CD4-positive, alpha-beta T cell treated with Interleukin-15 for 1 hour (primary cell): ENCODE results near the gene MSL1.

ENCODE experiments used
- DNase-seq: peaks from one replicate; pipeline ENCODE4 v3.0.0-alpha.2; 2020

MSL1 gene

GRCh38 chr17:40106760-40107521 is 14.8 kb upstream of the MSL1 start:
- DNase-seq = no peak

GRCh38 chr17:40107522-40108174 is 14.1 kb upstream of the MSL1 start:
- DNase-seq = peak; percentile 56

GRCh38 chr17:40108970-40109824 is 12.6 kb upstream of the MSL1 start:
- no peak for DNase-seq

- no peak for DNase-seq
Observed at GRCh38 chr17:40110026-40110845, 11.5 kb upstream of the MSL1 start.

- peak; percentile 79 for DNase-seq
Observed at GRCh38 chr17:40111221-40112128, 10.3 kb upstream of the MSL1 start.

GRCh38 chr17:40112191-40112711 is 9.5 kb upstream of the MSL1 start:
- no peak for DNase-seq

- no peak for DNase-seq
Observed at GRCh38 chr17:40112718-40113109, 9.1 kb upstream of the MSL1 start.

- peak; percentile 93 for DNase-seq
Observed at GRCh38 chr17:40113110-40113906, 8.5 kb upstream of the MSL1 start.

- no peak for DNase-seq
Observed at GRCh38 chr17:40113907-40114245, 7.9 kb upstream of the MSL1 start.

GRCh38 chr17:40115101-40115436 is 6.7 kb upstream of the MSL1 start:
- DNase-seq = no peak

GRCh38 chr17:40122136-40122998 is 596 bp downstream of the MSL1 start:
- DNase-seq = peak; percentile 55

GRCh38 chr17:40122999-40123810 is 1.4 kb downstream of the MSL1 start:
- DNase-seq = peak; percentile 59

GRCh38 chr17:40123811-40124114 is 2.0 kb downstream of the MSL1 start:
- DNase-seq = no peak

- no peak for DNase-seq
Observed at GRCh38 chr17:40124279-40125141, 2.7 kb downstream of the MSL1 start.

- DNase-seq = no peak
Observed at GRCh38 chr17:40129498-40129897, 7.7 kb downstream of the MSL1 start.

- DNase-seq = peak; percentile 57
Observed at GRCh38 chr17:40130352-40131042, 8.7 kb downstream of the MSL1 start.

- DNase-seq = no peak
Observed at GRCh38 chr17:40134184-40134583, 12.4 kb downstream of the MSL1 start.
